ENCODE data around the gene ZP1. TPM values are rescaled to one million over a fixed set of nuclear protein-coding genes. Genes with fewer than 3 reads are reported as not detected.

ZP1 gene
- polyA plus RNA-seq, 1 experiment, result 0.36 TPM

DNA sequence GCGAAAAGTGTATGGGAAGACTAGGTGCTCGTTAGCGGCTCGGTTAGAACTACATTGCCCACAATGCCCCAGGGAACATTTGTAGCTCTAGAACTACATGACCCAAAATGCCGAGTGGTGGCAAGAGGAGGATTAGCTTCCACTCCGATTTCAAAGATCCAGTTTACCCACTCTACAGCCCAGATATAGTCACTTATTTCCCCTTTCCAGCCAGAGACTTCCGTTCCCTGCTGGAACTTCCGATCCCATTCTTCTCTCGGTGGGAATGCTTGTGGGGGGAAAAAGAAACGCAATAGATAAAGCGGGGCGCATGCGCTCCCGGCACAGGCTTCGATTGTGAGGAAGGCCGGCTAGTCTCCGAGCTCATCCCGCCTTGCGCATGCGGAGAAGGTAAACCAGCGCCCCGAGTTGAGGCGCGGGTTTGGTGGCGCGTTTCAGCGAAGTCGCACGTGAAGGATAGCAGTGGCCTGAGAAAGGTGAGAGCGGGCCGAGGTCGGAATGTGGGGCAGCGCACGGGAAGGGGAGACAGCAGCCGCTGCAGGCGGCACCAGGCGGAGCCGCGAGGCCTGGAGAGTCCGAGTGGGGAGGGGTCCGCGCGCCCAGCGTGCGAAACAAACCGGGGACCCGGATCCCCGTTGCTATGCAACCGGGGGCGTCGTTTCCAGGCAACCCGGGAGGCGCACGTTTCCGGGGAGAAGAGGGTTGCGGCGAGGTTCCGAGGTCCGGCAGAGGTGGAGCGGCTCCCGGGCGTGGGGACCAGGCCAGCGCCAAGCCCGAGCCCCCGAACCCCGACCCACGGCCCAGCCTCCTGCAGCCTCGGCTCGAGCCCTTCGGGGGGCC lies 46.7 kb downstream of the ZP1 start, which contains the start of gene TMEM109:
Gene TMEM109, plus strand, starts transcription at position 366 of the 840 bp plus-strand sequence. CDS start 5,536 bp downstream, outside the sequence.
- peak; percentile 59 for DNase-seq (ENCODE audit: low read depth)
- TF ChIP-seq, protein P1, sequence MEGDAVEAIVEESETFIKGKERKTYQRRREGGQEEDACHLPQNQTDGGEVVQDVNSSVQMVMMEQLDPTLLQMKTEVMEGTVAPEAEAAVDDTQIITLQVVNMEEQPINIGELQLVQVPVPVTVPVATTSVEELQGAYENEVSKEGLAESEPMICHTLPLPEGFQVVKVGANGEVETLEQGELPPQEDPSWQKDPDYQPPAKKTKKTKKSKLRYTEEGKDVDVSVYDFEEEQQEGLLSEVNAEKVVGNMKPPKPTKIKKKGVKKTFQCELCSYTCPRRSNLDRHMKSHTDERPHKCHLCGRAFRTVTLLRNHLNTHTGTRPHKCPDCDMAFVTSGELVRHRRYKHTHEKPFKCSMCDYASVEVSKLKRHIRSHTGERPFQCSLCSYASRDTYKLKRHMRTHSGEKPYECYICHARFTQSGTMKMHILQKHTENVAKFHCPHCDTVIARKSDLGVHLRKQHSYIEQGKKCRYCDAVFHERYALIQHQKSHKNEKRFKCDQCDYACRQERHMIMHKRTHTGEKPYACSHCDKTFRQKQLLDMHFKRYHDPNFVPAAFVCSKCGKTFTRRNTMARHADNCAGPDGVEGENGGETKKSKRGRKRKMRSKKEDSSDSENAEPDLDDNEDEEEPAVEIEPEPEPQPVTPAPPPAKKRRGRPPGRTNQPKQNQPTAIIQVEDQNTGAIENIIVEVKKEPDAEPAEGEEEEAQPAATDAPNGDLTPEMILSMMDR (IDR thresholded peaks at IDR 0.05; ENCODE audit: insufficient read depth, low read depth, low read length), result no peak
- H3K36me3 ChIP-seq (ENCODE audit: control insufficient read depth, insufficient read depth, low read length), result no peaks in the 10 kb centered on the region
- H3K4me3 ChIP-seq (ENCODE audit: low read depth, low read length), result peak within 1 kb of the TSS; percentile 66
- ChIA-PET CTCF (interaction anchor here (0.8 to 1.5 kb wide), 6 partner anchors 10 to 273 kb away, joined by 3 to 4 read pairs (median 3); no protein-coding TSS in a partner anchor), POLR2A (interaction anchor here (0.5 kb wide), 1 partner anchor 646 kb away, joined by 4 read pairs; no protein-coding TSS in a partner anchor)
- 0 out of 2 replicates have a peak, but pooled peaks cover 2% of the 10 kb centered on the region for H3K27me3 ChIP-seq (ENCODE audit: control insufficient read depth, insufficient read depth, low read length)

DNA sequence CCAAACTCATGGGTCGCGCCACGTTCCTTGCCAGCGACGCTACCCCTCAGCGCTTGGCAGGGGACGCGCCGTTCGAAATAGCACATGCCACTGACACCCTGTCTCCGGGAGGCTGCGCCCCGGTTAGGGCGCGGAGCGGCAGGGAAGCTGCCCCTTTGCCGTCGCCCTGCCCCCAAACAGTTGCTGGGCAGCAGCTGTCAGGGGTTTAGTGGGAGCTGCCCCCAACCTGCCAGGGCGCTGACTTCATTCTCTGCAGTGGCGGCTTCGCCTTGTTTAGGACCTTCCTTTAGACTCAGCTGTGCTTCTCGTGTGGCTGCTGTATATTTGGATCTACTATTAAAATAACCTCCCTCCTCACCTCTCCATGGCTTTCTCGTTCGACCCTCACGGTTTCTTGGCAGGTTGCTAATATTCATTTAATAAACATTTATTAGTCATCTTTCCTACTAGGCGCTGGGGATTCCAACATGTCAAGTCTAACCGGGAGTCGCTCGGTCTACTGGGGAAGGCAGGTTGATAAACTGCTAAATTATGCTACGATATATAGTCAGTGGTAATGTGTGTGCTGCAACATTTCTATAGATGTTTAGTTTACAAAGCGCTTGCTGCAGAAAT lies 47.4 kb downstream of the ZP1 start:
- TF ChIP-seq, protein P1 (IDR thresholded peaks at IDR 0.05; ENCODE audit: insufficient read depth, low read depth, low read length), result no peak
- no peak for DNase-seq (ENCODE audit: low read depth)

DNA sequence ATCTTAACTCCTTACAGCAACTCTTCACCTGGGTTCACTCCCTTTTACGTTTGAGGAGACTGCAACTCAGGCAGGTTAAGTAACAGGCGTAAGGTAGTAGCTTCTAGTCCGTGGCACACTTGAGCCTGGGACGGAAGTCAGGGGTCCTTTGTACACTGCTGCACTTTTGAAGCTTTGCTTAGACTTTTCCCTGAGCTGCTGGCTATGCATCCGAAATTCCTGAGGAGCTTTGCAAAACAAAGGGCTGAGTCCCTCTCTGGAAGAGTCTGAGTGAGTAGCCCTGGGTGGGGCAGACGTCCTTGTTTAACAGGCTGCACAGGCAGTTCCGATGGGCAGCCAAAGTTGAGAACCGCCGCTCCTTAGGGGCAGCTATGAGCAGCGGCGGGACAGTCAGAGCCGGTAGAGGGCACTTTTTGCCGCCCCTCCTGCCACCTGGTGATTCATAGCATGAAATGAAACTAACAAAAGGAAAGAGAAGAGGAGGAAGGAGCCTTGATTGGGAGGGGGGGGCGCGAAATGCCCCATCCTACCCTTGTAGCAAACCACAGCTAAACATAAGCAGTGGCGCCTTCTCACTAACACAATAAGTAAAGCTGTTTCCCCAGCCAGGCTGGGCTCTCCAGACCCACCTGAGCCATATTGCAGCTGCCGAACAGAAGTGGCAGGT lies 48.0 kb downstream of the ZP1 start:
- POLR2A ChIA-PET, result interaction anchor here (0.7 kb wide), 1 partner anchor 454 kb away, joined by 3 read pairs; no protein-coding TSS in a partner anchor
- CTCF ChIA-PET, result interaction anchor here (0.5 to 1.5 kb wide), 12 partner anchors 8 to 287 kb away, joined by 3 to 5 read pairs (median 3); partner anchors contain the start of gene TMEM132A
- TF ChIP-seq, protein P1 (IDR thresholded peaks at IDR 0.05; ENCODE audit: insufficient read depth, low read depth, low read length), result peak; percentile 49
- H3K4me3 ChIP-seq (ENCODE audit: low read depth, low read length), result peak overlapping the region; percentile 66
- H3K36me3 ChIP-seq (ENCODE audit: control insufficient read depth, insufficient read depth, low read length), result no peaks in the 10 kb centered on the region
- no peak for DNase-seq (ENCODE audit: low read depth)
- no peaks in the 10 kb centered on the region for H3K27me3 ChIP-seq (ENCODE audit: control insufficient read depth, insufficient read depth, low read length)

More for the DNA sequence above, 47.4 kb downstream of the ZP1 start:
- Histone ChIP-seq H3K27me3 (ENCODE audit: control insufficient read depth, insufficient read depth, low read length) (0 out of 2 replicates have a peak, but pooled peaks cover 2% of the 10 kb centered on the region), H3K36me3 (ENCODE audit: control insufficient read depth, insufficient read depth, low read length) (no peaks in the 10 kb centered on the region), H3K4me3 (ENCODE audit: low read depth, low read length) (peak overlapping the region; percentile 66)
- ChIA-PET CTCF (interaction anchor here (0.9 to 1.5 kb wide), 7 partner anchors 9 to 272 kb away, joined by 3 to 5 read pairs (median 3); partner anchors contain the start of gene TMEM132A), POLR2A (interaction anchor here (0.7 kb wide), 1 partner anchor 455 kb away, joined by 3 read pairs; no protein-coding TSS in a partner anchor)

DNA sequence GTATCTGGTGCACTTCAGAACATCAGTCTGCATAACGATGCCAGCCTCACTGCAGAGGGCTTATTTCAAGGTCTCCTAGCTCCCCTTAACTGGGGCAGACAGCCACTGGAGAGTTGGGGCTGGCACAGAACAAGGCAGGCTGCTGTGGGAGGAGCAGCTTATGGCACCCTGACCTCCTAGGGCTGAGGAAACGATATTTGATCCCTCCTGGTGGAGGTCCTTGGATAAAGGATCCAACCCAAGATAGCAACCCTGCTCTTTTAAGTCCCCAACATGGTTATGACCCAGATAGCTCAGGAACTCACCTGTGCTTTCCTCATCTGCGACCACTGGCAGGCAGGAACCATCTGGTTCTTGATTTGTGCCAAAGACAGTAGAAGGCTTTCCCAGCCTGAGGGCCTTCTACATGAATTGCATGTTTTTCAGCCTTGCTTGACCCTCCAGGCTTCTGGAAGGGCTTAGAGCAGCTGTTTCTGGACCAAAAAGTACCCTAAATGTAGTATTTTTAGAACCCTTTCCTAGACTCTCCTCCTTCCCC lies 49.4 kb downstream of the ZP1 start:
- TF ChIP-seq, protein P1 (IDR thresholded peaks at IDR 0.05; ENCODE audit: insufficient read depth, low read depth, low read length), result no peak

More for the DNA sequence above, 49.4 kb downstream of the ZP1 start:
- DNase-seq (ENCODE audit: low read depth), result no peak
- no peaks in the 10 kb centered on the region for H3K27me3 ChIP-seq (ENCODE audit: control insufficient read depth, insufficient read depth, low read length)
- peaks cover 7% of the 10 kb centered on the region for H3K36me3 ChIP-seq (ENCODE audit: control insufficient read depth, insufficient read depth, low read length)
- POLR2A ChIA-PET, result no interaction called here
- CTCF ChIA-PET, result interaction anchor here (0.7 kb wide), 1 partner anchor 29 kb away, joined by 3 read pairs; no protein-coding TSS in a partner anchor
- H3K4me3 ChIP-seq (ENCODE audit: low read depth, low read length), result no peak overlapping the region

Measured in BJ (cell line).